NB4 (cell line): ENCODE measurements around the gene ANKRD27.

Experiments
- DNase-seq: peaks from one replicate; pipeline ENCODE4 v3.0.0; 2010; ENCODE audit warnings: low read depth
- H3K4me3 ChIP-seq: one replicate; pipeline ENCODE4 v1.5.1; 2011; ENCODE audit warnings: mild to moderate bottlenecking, low read depth, low read length, moderate library complexity
- MYC ChIP-seq: IDR thresholded peaks from 2 replicates; pipeline ENCODE4 v1.6.1; 2011; ENCODE audit warnings: low read depth, low read length
- POLR2A ChIP-seq: IDR thresholded peaks from 2 replicates; pipeline ENCODE4 v1.6.1; 2011; ENCODE audit warnings: mild to moderate bottlenecking; ENCODE audit not compliant: insufficient read length; ENCODE audit errors: extremely low read depth
- TF ChIP-seq, protein P1 (sequence below): IDR thresholded peaks from 2 replicates; pipeline ENCODE4 v1.6.1; 2011; ENCODE audit warnings: low read depth, low read length
- TF ChIP-seq, protein P2 (sequence below): IDR thresholded peaks from one replicate; pipeline ENCODE4 v1.5.1; 2012; ENCODE audit warnings: low read depth, low read length

The ANKRD27 gene

DNA sequence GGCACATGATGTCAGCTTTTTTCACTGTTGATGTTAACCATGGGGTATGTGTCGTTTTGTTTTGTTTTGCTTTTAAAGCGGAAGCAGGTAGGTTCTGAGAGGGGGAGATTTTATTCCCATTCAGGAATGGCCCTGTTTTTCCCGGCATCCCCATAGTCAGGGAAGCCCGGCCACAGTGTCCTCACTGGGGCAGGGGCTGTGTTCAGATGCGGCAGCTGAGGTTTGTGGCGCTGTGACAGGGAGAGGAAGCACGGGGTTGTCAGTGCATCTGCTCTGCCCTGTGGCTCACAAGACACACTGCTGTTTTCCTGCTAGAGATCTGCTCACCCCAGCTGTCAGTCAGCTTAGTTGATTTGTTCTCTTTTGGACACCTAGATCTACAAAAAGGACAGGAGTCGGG, 27.6 kb downstream of the ANKRD27 start:
- TF ChIP-seq POLR2A (no peak), MYC (no peak)
- TF ChIP-seq, protein P1, sequence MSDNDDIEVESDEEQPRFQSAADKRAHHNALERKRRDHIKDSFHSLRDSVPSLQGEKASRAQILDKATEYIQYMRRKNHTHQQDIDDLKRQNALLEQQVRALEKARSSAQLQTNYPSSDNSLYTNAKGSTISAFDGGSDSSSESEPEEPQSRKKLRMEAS, result no peak
- TF ChIP-seq, protein P2, sequence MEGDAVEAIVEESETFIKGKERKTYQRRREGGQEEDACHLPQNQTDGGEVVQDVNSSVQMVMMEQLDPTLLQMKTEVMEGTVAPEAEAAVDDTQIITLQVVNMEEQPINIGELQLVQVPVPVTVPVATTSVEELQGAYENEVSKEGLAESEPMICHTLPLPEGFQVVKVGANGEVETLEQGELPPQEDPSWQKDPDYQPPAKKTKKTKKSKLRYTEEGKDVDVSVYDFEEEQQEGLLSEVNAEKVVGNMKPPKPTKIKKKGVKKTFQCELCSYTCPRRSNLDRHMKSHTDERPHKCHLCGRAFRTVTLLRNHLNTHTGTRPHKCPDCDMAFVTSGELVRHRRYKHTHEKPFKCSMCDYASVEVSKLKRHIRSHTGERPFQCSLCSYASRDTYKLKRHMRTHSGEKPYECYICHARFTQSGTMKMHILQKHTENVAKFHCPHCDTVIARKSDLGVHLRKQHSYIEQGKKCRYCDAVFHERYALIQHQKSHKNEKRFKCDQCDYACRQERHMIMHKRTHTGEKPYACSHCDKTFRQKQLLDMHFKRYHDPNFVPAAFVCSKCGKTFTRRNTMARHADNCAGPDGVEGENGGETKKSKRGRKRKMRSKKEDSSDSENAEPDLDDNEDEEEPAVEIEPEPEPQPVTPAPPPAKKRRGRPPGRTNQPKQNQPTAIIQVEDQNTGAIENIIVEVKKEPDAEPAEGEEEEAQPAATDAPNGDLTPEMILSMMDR, result no peak
- DNase-seq, result no peak

DNA sequence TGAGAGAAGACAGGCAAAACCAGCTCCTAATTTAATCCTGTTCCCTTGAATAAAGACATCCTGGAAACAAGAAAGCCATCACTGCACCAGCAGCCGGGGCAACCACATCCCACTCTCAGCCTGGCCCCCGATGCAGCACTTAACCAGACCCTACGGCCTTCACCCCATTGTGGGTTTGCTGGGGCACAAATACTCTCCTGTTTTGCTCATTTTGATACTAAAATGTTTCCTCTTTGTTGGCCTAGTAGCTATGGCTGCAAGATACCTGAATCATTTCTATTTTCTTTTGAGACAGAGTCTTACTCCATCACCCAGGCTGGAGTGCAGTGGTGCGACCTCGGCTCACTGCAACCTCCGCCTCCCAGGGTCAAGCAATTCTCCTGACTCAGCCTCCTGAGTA, 28.4 kb downstream of the ANKRD27 start:
- no peak overlapping the region for H3K4me3 ChIP-seq
- TF ChIP-seq, protein P1, result no peak
- TF ChIP-seq POLR2A (no peak), MYC (no peak)
- TF ChIP-seq, protein P2, result no peak
- no peak for DNase-seq

More for the DNA sequence above, 27.6 kb downstream of the ANKRD27 start:
- no peak overlapping the region for H3K4me3 ChIP-seq

DNA sequence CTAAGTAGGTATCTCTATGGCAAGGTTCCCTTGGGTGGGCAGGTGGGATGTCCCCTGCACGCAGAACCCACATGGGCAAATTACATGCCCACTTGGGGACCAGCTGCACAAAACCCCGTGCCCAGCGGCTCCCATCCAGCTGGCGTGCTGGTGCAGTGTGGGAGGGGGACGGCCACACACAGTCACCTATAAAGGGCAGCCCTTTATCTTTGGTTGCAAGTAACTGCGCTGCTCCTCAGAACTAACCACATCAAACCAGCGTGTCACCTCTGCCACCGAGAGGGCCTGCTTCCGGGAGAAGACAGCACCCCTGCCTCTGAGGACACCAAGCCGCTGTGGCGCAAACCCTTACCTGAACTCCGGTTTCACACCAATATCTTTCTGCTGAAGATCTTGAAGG, 32.2 kb downstream of the ANKRD27 start:
- DNase-seq, result no peak
- no peak overlapping the region for H3K4me3 ChIP-seq
- TF ChIP-seq, protein P2, result no peak
- TF ChIP-seq POLR2A (no peak), MYC (no peak)
- TF ChIP-seq, protein P1, result no peak

DNA sequence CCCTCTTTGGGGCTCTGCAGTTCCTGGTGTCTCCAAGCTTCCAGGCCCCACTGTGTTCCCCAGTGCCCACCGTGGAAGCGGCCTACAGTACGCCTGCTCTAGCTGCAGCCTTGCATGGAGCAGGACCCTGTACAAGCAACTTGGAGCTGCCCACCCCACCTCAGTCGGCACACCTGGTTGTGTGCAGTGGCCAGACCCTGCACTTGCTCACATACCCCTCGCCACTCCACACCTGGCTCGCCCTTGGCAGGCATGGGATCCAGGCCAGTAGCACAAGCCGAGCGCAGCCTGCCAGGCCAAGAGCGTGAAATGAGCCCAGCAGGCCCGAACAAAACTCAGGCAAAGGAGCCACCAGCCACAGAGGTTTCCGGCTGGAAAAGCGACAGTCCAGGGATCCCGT, 36.4 kb downstream of the ANKRD27 start:
- TF ChIP-seq POLR2A, result no peak
- TF ChIP-seq, protein P2, result no peak
- TF ChIP-seq, protein P1, result no peak
- TF ChIP-seq MYC, result no peak
- no peak for DNase-seq
- no peak overlapping the region for H3K4me3 ChIP-seq

DNA sequence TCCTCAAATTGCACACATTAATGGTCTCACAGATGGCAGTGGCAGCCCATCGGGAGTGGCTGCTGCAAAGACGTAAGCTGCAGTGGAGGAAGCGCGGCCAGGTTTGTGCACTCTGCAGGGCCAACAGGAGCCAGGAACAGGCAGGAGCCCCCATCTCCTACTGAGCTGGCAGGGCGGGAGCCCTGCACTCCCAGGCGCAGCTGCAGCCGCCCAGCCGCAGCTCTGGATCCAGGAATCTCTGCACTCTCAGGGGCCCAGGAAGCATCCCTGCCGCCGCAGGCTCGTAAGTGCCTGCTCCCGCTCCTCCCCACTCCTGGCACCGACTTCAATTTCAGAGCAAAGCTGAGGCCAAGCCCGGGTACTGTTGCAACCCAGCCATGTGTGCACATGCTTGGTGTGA, 37.5 kb downstream of the ANKRD27 start:
- TF ChIP-seq POLR2A (no peak), MYC (no peak)
- TF ChIP-seq, protein P2, result no peak
- DNase-seq, result no peak
- H3K4me3 ChIP-seq, result no peak overlapping the region

DNA sequence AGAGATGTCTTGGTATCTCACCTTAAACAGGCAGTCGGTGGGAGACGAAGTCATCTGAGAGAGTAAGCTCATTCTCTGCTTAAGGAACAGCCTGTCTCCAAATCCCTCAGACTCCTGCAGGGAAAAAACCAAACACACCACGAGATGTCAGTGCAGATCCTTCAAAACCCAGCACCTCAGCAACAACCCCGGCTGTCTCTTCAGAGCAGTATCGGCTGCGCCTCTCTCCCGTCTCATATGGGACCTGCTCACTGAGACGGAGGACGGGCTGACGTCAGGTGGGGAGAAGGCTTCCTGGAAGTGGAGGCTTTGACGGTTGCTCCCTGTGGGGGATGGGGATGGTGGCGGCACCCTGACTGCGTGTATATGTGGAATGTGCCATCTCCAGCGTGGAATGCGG, 43.6 kb downstream of the ANKRD27 start:
- DNase-seq, result no peak
- TF ChIP-seq, protein P2, result no peak
- TF ChIP-seq POLR2A, result no peak
- TF ChIP-seq MYC, result no peak
- TF ChIP-seq, protein P1, result no peak
- no peak overlapping the region for H3K4me3 ChIP-seq
